CD8-positive, alpha-beta memory T cell (primary cell): ENCODE data around the gene RP9. TPM values are rescaled to one million over a fixed set of nuclear protein-coding genes. Genes with fewer than 3 reads are reported as not detected.

ENCODE experiments used
- CTCF ChIA-PET: fragments of 350-600 bp; sonication (Branson Sonifier 250); formaldehyde crosslinking; loops from one replicate; lab custom pipeline; 2021; ENCODE audit warnings: antibody characterized with exemption; lab: Charles Lee
- POLR2A ChIA-PET: fragments of 350-600 bp; sonication (Branson Sonifier 250); formaldehyde crosslinking; loops from one replicate; lab custom pipeline; 2021; ENCODE audit warnings: antibody characterized with exemption; lab: Charles Lee
- DNase-seq, 5 donors: peaks; one replicate each; pipeline versions ENCODE4 v3.0.0 to v3.0.0-alpha.2; 2020 to 2022; ENCODE audit warnings: mixed read lengths in 1 of 5
- H3K27ac ChIP-seq: one replicate; pipeline ENCODE4 v1.7.0; 2013; ENCODE audit warnings: low read depth, mild to moderate bottlenecking, low read length, moderate library complexity
- H3K27me3 ChIP-seq: 2 replicates; pipeline ENCODE4 v1.7.0; 2013; ENCODE audit warnings: low read length, mild to moderate bottlenecking; ENCODE audit not compliant: insufficient read depth, poor library complexity, severe bottlenecking
- H3K36me3 ChIP-seq: 2 replicates; pipeline ENCODE4 v1.7.0; 2013; ENCODE audit warnings: mild to moderate bottlenecking, low read length, moderate library complexity; ENCODE audit not compliant: insufficient read depth
- H3K4me1 ChIP-seq: 2 replicates; pipeline ENCODE4 v1.7.0; 2013; ENCODE audit warnings: mild to moderate bottlenecking, low read length, moderate library complexity; ENCODE audit not compliant: insufficient read depth
- H3K4me3 ChIP-seq: 2 replicates; pipeline ENCODE4 v1.7.0; 2013; ENCODE audit warnings: mild to moderate bottlenecking, low read length
- H3K9me3 ChIP-seq: 2 replicates; pipeline ENCODE4 v1.7.0; 2013; ENCODE audit warnings: mild to moderate bottlenecking, low read length
- H3K27ac Mint-ChIP-seq, 8 donors: one replicate each; pipeline ENCODE4 v1.8.0; 2020 to 2021; ENCODE audit warnings: mixed read lengths in 8 of 8, mild to moderate bottlenecking in 6 of 8, inconsistent platforms in 3 of 8, moderate library complexity in 3 of 8
- H3K27me3 Mint-ChIP-seq, 2 donors: one replicate each; pipeline ENCODE4 v1.8.0; 2020 to 2021; ENCODE audit warnings: mixed read lengths in 2 of 2, mild to moderate bottlenecking in 1 of 2, moderate library complexity in 1 of 2
- H3K36me3 Mint-ChIP-seq, 3 donors: one replicate each; pipeline ENCODE4 v1.8.0; 2020 to 2021; ENCODE audit warnings: mixed read lengths in 3 of 3, inconsistent platforms in 1 of 3, mild to moderate bottlenecking in 1 of 3
- H3K4me1 Mint-ChIP-seq, 3 donors: one replicate each; pipeline ENCODE4 v1.8.0; 2020 to 2021; ENCODE audit warnings: mixed read lengths in 3 of 3, inconsistent platforms in 1 of 3, mild to moderate bottlenecking in 1 of 3
- H3K4me3 Mint-ChIP-seq, 7 donors: one replicate each; pipeline ENCODE4 v1.8.0; 2020 to 2021; ENCODE audit warnings: mixed read lengths in 7 of 7, mild to moderate bottlenecking in 6 of 7, moderate library complexity in 4 of 7, inconsistent platforms in 2 of 7
- H3K9me3 Mint-ChIP-seq, 5 donors: one replicate each; pipeline ENCODE4 v1.8.0; 2020 to 2022; ENCODE audit warnings: mixed read lengths in 5 of 5, mild to moderate bottlenecking in 3 of 5, moderate library complexity in 2 of 5, inconsistent platforms in 1 of 5
- polyA plus RNA-seq: library from polyadenylated mRNA; unstranded; fragments of 300-500 nt; fragmentation: Illumina TruSeq; gene quantifications from one replicate; pipeline ENCODE4 v1.2.3, GENCODE V29; 2021
- total RNA-seq, 2 experiments: library from RNA; stranded (reverse); gene quantifications; one replicate each; pipeline ENCODE4 v1.2.3, GENCODE V29; 2021

The RP9 gene
- total and polyA plus RNA-seq, 3 experiments from 2014 or later = 23.3 to 27.7 (median 26.0) TPM

- peaks cover 0 to 22% (median 0%) of the 10 kb centered on the region in 3 donors for H3K36me3 Mint-ChIP-seq
- DNase-seq = no peak
- Histone ChIP-seq H3K27me3 (no peaks in the 10 kb centered on the region), H3K4me3 (no peak overlapping the region), H3K4me1 (peaks cover 10% of the 10 kb centered on the region), H3K9me3 (peaks cover 8% of the 10 kb centered on the region), H3K36me3 (no peaks in the 10 kb centered on the region), H3K27ac (no peak overlapping the region)
- no peak overlapping the region for H3K4me3 Mint-ChIP-seq
- H3K9me3 Mint-ChIP-seq = peaks cover 0 to 16% (median 12%) of the 10 kb centered on the region in 5 donors
- peaks cover 11 to 12% (median 12%) of the 10 kb centered on the region in 3 donors for H3K4me1 Mint-ChIP-seq
- H3K27ac Mint-ChIP-seq = peak overlapping the region in 1 of 8 donors; percentile 16
- ChIA-PET CTCF (interaction anchor here (1.7 kb wide), 1 partner anchor 10 kb away, joined by 4 read pairs; the partner anchor contains the start of gene NT5C3A), POLR2A (no interaction called here)
- peaks cover 11 to 32% of the 10 kb centered on the region in 2 donors for H3K27me3 Mint-ChIP-seq
Observed at GRCh38 chr7:33072471-33072870, 36.7 kb downstream of the RP9 start.

- Mint-ChIP-seq H3K4me3 (no peak overlapping the region), H3K27ac (no peak overlapping the region), H3K4me1 (no peaks in the 10 kb centered on the region), H3K27me3 (peaks cover 11 to 40% of the 10 kb centered on the region in 2 donors), H3K36me3 (peaks cover under 1 to 29% (median 4%) of the 10 kb centered on the region in 3 donors), H3K9me3 (peaks cover 7 to 22% (median 15%) of the 10 kb centered on the region in 5 donors)
- no peak overlapping the region for H3K27ac ChIP-seq
- CTCF ChIA-PET = no interaction called here
- no peaks in the 10 kb centered on the region for H3K36me3 ChIP-seq
- peaks cover 8% of the 10 kb centered on the region for H3K9me3 ChIP-seq
- no peaks in the 10 kb centered on the region for H3K27me3 ChIP-seq
- no peak overlapping the region for H3K4me3 ChIP-seq
- POLR2A ChIA-PET = interaction anchor here (0.8 kb wide), 1 partner anchor 22 kb away, joined by 3 read pairs; no protein-coding TSS in a partner anchor
- no peaks in the 10 kb centered on the region for H3K4me1 ChIP-seq
- no peak for DNase-seq
Observed at GRCh38 chr7:33070831-33071230, 38.4 kb downstream of the RP9 start.

GRCh38 chr7:33070277-33070676 is 38.9 kb downstream of the RP9 start:
- peaks cover 11 to 41% of the 10 kb centered on the region in 2 donors for H3K27me3 Mint-ChIP-seq
- no peak overlapping the region for H3K4me3 ChIP-seq
- ChIA-PET CTCF (no interaction called here), POLR2A (no interaction called here)
- H3K27me3 ChIP-seq = no peaks in the 10 kb centered on the region
- no peaks in the 10 kb centered on the region for H3K4me1 Mint-ChIP-seq
- H3K4me3 Mint-ChIP-seq = no peak overlapping the region
- H3K27ac Mint-ChIP-seq = no peak overlapping the region
- H3K27ac ChIP-seq = no peak overlapping the region
- peaks cover 8 to 24% (median 16%) of the 10 kb centered on the region in 5 donors for H3K9me3 Mint-ChIP-seq
- H3K9me3 ChIP-seq = peaks cover 8% of the 10 kb centered on the region
- peaks cover 1 to 32% (median 5%) of the 10 kb centered on the region in 3 donors for H3K36me3 Mint-ChIP-seq
- no peaks in the 10 kb centered on the region for H3K4me1 ChIP-seq
- DNase-seq = no peak
- no peaks in the 10 kb centered on the region for H3K36me3 ChIP-seq

- no peak overlapping the region for H3K4me3 ChIP-seq
- peaks cover 8% of the 10 kb centered on the region for H3K9me3 ChIP-seq
- Mint-ChIP-seq H3K4me3 (no peak overlapping the region), H3K27ac (no peak overlapping the region), H3K9me3 (peaks cover 8 to 24% (median 16%) of the 10 kb centered on the region in 5 donors), H3K4me1 (peaks cover 7 to 9% (median 8%) of the 10 kb centered on the region in 3 donors), H3K36me3 (peaks cover 5 to 37% (median 6%) of the 10 kb centered on the region in 3 donors), H3K27me3 (peaks cover 4 to 35% of the 10 kb centered on the region in 2 donors)
- no peaks in the 10 kb centered on the region for H3K27me3 ChIP-seq
- ChIA-PET POLR2A (no interaction called here), CTCF (no interaction called here)
- no peaks in the 10 kb centered on the region for H3K4me1 ChIP-seq
- DNase-seq = no peak
- no peaks in the 10 kb centered on the region for H3K36me3 ChIP-seq
- no peak overlapping the region for H3K27ac ChIP-seq
Observed at GRCh38 chr7:33067921-33068320, 41.3 kb downstream of the RP9 start.

- Histone ChIP-seq H3K4me1 (no peaks in the 10 kb centered on the region), H3K4me3 (no peak overlapping the region), H3K27ac (no peak overlapping the region), H3K27me3 (no peaks in the 10 kb centered on the region), H3K36me3 (no peaks in the 10 kb centered on the region), H3K9me3 (peaks cover 8% of the 10 kb centered on the region)
- ChIA-PET POLR2A (no interaction called here), CTCF (no interaction called here)
- no peak overlapping the region for H3K4me3 Mint-ChIP-seq
- H3K27me3 Mint-ChIP-seq = peaks cover 4 to 27% of the 10 kb centered on the region in 2 donors
- H3K4me1 Mint-ChIP-seq = peaks cover 11 to 13% (median 11%) of the 10 kb centered on the region in 3 donors
- H3K9me3 Mint-ChIP-seq = peaks cover 8 to 24% (median 16%) of the 10 kb centered on the region in 5 donors
- H3K27ac Mint-ChIP-seq = no peak overlapping the region
- H3K36me3 Mint-ChIP-seq = peaks cover 5 to 36% (median 10%) of the 10 kb centered on the region in 3 donors
- no peak for DNase-seq
Observed at GRCh38 chr7:33066771-33067170, 42.4 kb downstream of the RP9 start.

- peaks cover 8% of the 10 kb centered on the region for H3K4me1 ChIP-seq
- Mint-ChIP-seq H3K4me3 (peak overlapping the region in 1 of 7 donors; percentile 77), H3K4me1 (peaks cover 15 to 21% (median 19%) of the 10 kb centered on the region in 3 donors), H3K27ac (no peak overlapping the region), H3K27me3 (peaks cover 4 to 19% of the 10 kb centered on the region in 2 donors), H3K36me3 (peaks cover 5 to 30% (median 11%) of the 10 kb centered on the region in 3 donors), H3K9me3 (peaks cover 5 to 21% (median 13%) of the 10 kb centered on the region in 5 donors)
- no peaks in the 10 kb centered on the region for H3K27me3 ChIP-seq
- H3K9me3 ChIP-seq = peaks cover 8% of the 10 kb centered on the region
- ChIA-PET CTCF (interaction anchor here (1.0 to 1.1 kb wide), 2 partner anchors 42 to 44 kb away, joined by 4 to 7 read pairs; no protein-coding TSS in a partner anchor), POLR2A (no interaction called here)
- no peaks in the 10 kb centered on the region for H3K36me3 ChIP-seq
- no peak overlapping the region for H3K4me3 ChIP-seq
- no peak overlapping the region for H3K27ac ChIP-seq
- DNase-seq = no peak
Observed at GRCh38 chr7:33065981-33066380, 43.2 kb downstream of the RP9 start.

GRCh38 chr7:33062782-33063443 is 46.3 kb downstream of the RP9 start:
- POLR2A ChIA-PET = interaction anchor here (0.6 to 1.5 kb wide), 10 partner anchors 11 to 573 kb away, joined by 3 to 13 read pairs (median 5); partner anchors contain the start of genes AVL9, KBTBD2, LSM5 and RP9
- peak overlapping the region; percentile 82 for H3K4me3 ChIP-seq
- H3K9me3 ChIP-seq = no peaks in the 10 kb centered on the region
- H3K36me3 ChIP-seq = no peaks in the 10 kb centered on the region
- no peaks in the 10 kb centered on the region for H3K27me3 ChIP-seq
- Mint-ChIP-seq H3K27ac (peak overlapping the region; percentile 85 to 99 (median 96)), H3K27me3 (peaks cover 1 to 9% of the 10 kb centered on the region in 2 donors), H3K9me3 (peaks cover 3 to 9% (median 7%) of the 10 kb centered on the region in 5 donors), H3K4me3 (peak overlapping the region; percentile 87 to 98 (median 95)), H3K4me1 (peaks cover 39 to 49% (median 48%) of the 10 kb centered on the region in 3 donors), H3K36me3 (peaks cover 7 to 21% (median 15%) of the 10 kb centered on the region in 3 donors)
- H3K4me1 ChIP-seq = peaks cover 30% of the 10 kb centered on the region
- peak; percentile 87 to 95 (median 94) for DNase-seq
- H3K27ac ChIP-seq = peak overlapping the region; percentile 77
- CTCF ChIA-PET = interaction anchor here (0.9 to 3.1 kb wide), 12 partner anchors 8 to 173 kb away, joined by 3 to 22 read pairs (median 4); partner anchors contain the start of gene RP9
